WTC11 (cell line): ENCODE measurements around the gene AMOTL1. TPM values are rescaled to one million over a fixed set of nuclear protein-coding genes. Genes with fewer than 3 reads are reported as not detected.

ENCODE experiments used
- ATAC-seq: fragments of 200-7000 bp; cut with Tn5 transposase; 2 replicates; pipeline ENCODE4 v1.10.0; 2021; ENCODE audit warnings: mild to moderate bottlenecking, moderate library complexity
- CTCF ChIA-PET: fragments of 300-600 bp; sonication (Branson Sonifier 250); formaldehyde crosslinking; loops from one replicate; lab custom pipeline; 2021; ENCODE audit warnings: antibody characterized with exemption; lab: Charles Lee
- POLR2A ChIA-PET: fragments of 350-600 bp; sonication (Branson Sonifier 250); formaldehyde crosslinking; loops from one replicate; lab custom pipeline; 2021; ENCODE audit warnings: antibody characterized with exemption; lab: Charles Lee
- DNase-seq: peaks from one replicate; pipeline ENCODE4 v3.0.0; 2021; ENCODE audit warnings: low spot score
- H3K27ac Mint-ChIP-seq: 2 replicates; pipeline ENCODE4 v1.8.0; 2021; ENCODE audit warnings: mixed read lengths
- H3K27me3 Mint-ChIP-seq: 2 replicates; pipeline ENCODE4 v1.8.0; 2021; ENCODE audit warnings: low read depth, mild to moderate bottlenecking, moderate library complexity, mixed read lengths
- H3K36me3 Mint-ChIP-seq: 2 replicates; pipeline ENCODE4 v1.8.0; 2021; ENCODE audit warnings: mixed read lengths
- H3K4me1 Mint-ChIP-seq: 2 replicates; pipeline ENCODE4 v1.8.0; 2022; ENCODE audit warnings: mixed read lengths
- H3K4me3 Mint-ChIP-seq: 2 replicates; pipeline ENCODE4 v1.8.0; 2021; ENCODE audit warnings: mild to moderate bottlenecking, moderate library complexity, mixed read lengths
- H3K9me3 Mint-ChIP-seq: 2 replicates; pipeline ENCODE4 v1.8.0; 2021; ENCODE audit warnings: mixed read lengths
- CTCF ChIP-seq: fragments of 200-600 bp; IDR thresholded peaks from 2 replicates; pipeline ENCODE4 v1.8.0; 2022; ENCODE audit warnings: antibody characterized with exemption
- ELF4 ChIP-seq: sonication (generic); formaldehyde crosslinking; IDR thresholded peaks from 2 replicates; pipeline ENCODE4 v1.8.1; 2022; ENCODE audit warnings: low read depth, mild to moderate bottlenecking, moderate library complexity, missing genetic modification reagents
- EMX1 ChIP-seq: fragments of 250-450 bp; sonication (Bioruptor Pico); IDR thresholded peaks from 2 replicates; pipeline ENCODE4 v1.8.0; 2021; ENCODE audit warnings: mild to moderate bottlenecking
- ESRRA ChIP-seq: sonication (generic); formaldehyde crosslinking; IDR thresholded peaks from 2 replicates; pipeline ENCODE4 v1.8.1; 2022; ENCODE audit warnings: mild to moderate bottlenecking, missing genetic modification reagents, borderline replicate concordance
- GABPB1 ChIP-seq: sonication (generic); formaldehyde crosslinking; IDR thresholded peaks from 2 replicates; pipeline ENCODE4 v1.8.1; 2023; ENCODE audit warnings: mild to moderate bottlenecking, missing genetic modification reagents
- GRHL2 ChIP-seq: fragments of 250-450 bp; sonication (Bioruptor Pico); IDR thresholded peaks from 2 replicates; pipeline ENCODE4 v1.8.0; 2022; ENCODE audit warnings: mild to moderate bottlenecking, moderate library complexity; ENCODE audit not compliant: insufficient replicate concordance, severe bottlenecking
- SOX15 ChIP-seq: fragments of 250-450 bp; sonication (Bioruptor Pico); IDR thresholded peaks from 2 replicates; pipeline ENCODE4 v1.9.0; 2021; ENCODE audit warnings: mild to moderate bottlenecking
- TEAD1 ChIP-seq: sonication (generic); formaldehyde crosslinking; IDR thresholded peaks from 2 replicates; pipeline ENCODE4 v1.8.0; 2022; ENCODE audit warnings: mild to moderate bottlenecking, missing genetic modification reagents
- ZNF138 ChIP-seq: sonication (generic); formaldehyde crosslinking; conservative IDR thresholded peaks from 2 replicates; pipeline ENCODE4 v1.8.1; 2022; ENCODE audit warnings: mild to moderate bottlenecking, moderate library complexity, missing genetic modification reagents
- ZNF281 ChIP-seq: sonication (generic); formaldehyde crosslinking; IDR thresholded peaks from 2 replicates; pipeline ENCODE4 v1.8.0; 2023; ENCODE audit warnings: mild to moderate bottlenecking, missing genetic modification reagents
- ZNF416 ChIP-seq: fragments of 250-450 bp; sonication (Bioruptor Pico); IDR thresholded peaks from 2 replicates; pipeline ENCODE4 v1.9.0; 2021; ENCODE audit warnings: mild to moderate bottlenecking, inconsistent platforms
- ZNF671 ChIP-seq: fragments of 250-450 bp; sonication (Bioruptor Pico); IDR thresholded peaks from 2 replicates; pipeline ENCODE4 v1.8.0; 2021; ENCODE audit warnings: mild to moderate bottlenecking
- total RNA-seq: library from RNA; stranded (reverse); gene quantifications from 3 replicates; pipeline ENCODE4 v1.2.3, GENCODE V29; 2021
- TF ChIP-seq, protein P1 (sequence below): fragments of 250-450 bp; sonication (Bioruptor Pico); IDR thresholded peaks from 2 replicates; pipeline ENCODE4 v1.9.0; 2021; ENCODE audit warnings: mild to moderate bottlenecking
- TF ChIP-seq, protein P2 (sequence below): sonication (generic); formaldehyde crosslinking; IDR thresholded peaks from 2 replicates; pipeline ENCODE4 v1.8.0; 2022; ENCODE audit warnings: mild to moderate bottlenecking, missing genetic modification reagents

AMOTL1 gene
- total RNA-seq, 1 experiment from 2014 or later = 39.8 TPM

- Mint-ChIP-seq H3K27me3 (no peaks in the 10 kb centered on the region), H3K9me3 (peaks cover 60% of the 10 kb centered on the region), H3K36me3 (peaks cover 74% of the 10 kb centered on the region), H3K4me1 (peaks cover 22% of the 10 kb centered on the region), H3K4me3 (no peak overlapping the region), H3K27ac (no peak overlapping the region)
- TF ChIP-seq GRHL2 (CRISPR knock-in tag) (no peak), SOX15 (CRISPR knock-in tag) (no peak), ZNF671 (CRISPR knock-in tag) (no peak), ZNF281 (no peak)
- DNase-seq (no peak), ATAC-seq (no peak)
- ChIA-PET CTCF (no interaction called here), POLR2A (no interaction called here)
Observed at GRCh38 chr11:94814272-94814976, 46.3 kb downstream of the AMOTL1 start.

DNA sequence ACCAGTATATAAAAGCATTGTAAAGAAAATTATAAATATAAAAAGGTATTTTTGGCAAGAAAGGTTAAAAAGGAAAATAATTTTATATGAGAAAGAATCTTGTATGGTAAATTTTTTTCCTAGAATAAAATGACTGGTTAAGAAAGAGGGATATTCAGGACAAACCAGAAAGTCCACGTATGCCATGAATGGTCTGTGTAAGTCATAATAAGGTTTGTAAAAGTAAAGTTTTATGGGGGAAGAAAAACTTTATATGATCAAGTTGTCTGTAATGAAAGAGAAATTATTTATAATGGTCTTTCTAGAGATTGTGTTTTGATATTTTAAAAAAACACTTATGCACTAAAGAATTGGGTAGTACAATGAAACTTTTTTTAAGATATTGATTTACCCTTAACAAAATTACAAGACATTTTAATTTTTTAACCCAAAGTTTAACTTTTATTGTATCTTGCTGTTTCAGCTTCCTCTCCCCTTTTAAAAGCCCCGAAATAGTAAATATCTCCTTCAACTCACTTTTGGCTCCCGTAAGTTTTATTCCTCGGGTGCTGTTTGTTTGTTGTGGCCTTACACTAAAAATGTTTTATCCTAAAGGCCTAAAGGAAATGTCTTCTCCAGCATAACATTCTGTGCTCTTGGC is 47.7 kb downstream of the AMOTL1 start:
- POLR2A ChIA-PET = no interaction called here
- CTCF ChIA-PET = no interaction called here
- Mint-ChIP-seq H3K4me3 (no peak overlapping the region), H3K36me3 (peaks cover 86% of the 10 kb centered on the region), H3K9me3 (peaks cover 67% of the 10 kb centered on the region), H3K27ac (no peak overlapping the region), H3K4me1 (peaks cover 10% of the 10 kb centered on the region), H3K27me3 (no peaks in the 10 kb centered on the region)
- TF ChIP-seq GABPB1 (CRISPR knock-in tag) (no peak), ELF4 (CRISPR knock-in tag) (no peak), ESRRA (CRISPR knock-in tag) (no peak)
- TF ChIP-seq, protein P1, sequence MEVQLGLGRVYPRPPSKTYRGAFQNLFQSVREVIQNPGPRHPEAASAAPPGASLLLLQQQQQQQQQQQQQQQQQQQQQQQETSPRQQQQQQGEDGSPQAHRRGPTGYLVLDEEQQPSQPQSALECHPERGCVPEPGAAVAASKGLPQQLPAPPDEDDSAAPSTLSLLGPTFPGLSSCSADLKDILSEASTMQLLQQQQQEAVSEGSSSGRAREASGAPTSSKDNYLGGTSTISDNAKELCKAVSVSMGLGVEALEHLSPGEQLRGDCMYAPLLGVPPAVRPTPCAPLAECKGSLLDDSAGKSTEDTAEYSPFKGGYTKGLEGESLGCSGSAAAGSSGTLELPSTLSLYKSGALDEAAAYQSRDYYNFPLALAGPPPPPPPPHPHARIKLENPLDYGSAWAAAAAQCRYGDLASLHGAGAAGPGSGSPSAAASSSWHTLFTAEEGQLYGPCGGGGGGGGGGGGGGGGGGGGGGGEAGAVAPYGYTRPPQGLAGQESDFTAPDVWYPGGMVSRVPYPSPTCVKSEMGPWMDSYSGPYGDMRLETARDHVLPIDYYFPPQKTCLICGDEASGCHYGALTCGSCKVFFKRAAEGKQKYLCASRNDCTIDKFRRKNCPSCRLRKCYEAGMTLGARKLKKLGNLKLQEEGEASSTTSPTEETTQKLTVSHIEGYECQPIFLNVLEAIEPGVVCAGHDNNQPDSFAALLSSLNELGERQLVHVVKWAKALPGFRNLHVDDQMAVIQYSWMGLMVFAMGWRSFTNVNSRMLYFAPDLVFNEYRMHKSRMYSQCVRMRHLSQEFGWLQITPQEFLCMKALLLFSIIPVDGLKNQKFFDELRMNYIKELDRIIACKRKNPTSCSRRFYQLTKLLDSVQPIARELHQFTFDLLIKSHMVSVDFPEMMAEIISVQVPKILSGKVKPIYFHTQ (CRISPR knock-in tag) = no peak
- TF ChIP-seq, protein P2, sequence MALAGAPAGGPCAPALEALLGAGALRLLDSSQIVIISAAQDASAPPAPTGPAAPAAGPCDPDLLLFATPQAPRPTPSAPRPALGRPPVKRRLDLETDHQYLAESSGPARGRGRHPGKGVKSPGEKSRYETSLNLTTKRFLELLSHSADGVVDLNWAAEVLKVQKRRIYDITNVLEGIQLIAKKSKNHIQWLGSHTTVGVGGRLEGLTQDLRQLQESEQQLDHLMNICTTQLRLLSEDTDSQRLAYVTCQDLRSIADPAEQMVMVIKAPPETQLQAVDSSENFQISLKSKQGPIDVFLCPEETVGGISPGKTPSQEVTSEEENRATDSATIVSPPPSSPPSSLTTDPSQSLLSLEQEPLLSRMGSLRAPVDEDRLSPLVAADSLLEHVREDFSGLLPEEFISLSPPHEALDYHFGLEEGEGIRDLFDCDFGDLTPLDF (CRISPR knock-in tag) = no peak
- ATAC-seq (no peak), DNase-seq (no peak)

DNA sequence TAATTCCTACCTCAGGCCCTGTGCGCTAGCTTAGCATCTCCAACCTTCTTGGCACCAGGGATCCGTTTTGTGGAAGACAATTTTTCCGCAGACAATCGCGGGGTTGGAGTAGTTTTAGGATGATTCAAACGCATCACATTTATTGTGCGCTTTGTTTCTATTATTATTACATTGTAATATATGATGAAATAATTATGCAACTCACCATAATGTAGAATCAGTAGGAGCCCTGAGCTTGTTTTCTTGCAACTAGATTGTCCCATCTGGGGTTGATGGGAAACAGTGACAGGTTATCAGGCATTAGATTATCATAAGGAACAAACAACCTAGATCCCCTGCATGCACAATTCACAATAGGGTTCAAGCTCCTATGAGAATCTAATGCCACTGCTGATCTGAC is 52.3 kb downstream of the AMOTL1 start:
- Mint-ChIP-seq H3K27ac (no peak overlapping the region), H3K4me1 (no peaks in the 10 kb centered on the region), H3K36me3 (peaks cover 89% of the 10 kb centered on the region), H3K9me3 (peaks cover 37% of the 10 kb centered on the region), H3K4me3 (no peak overlapping the region), H3K27me3 (no peaks in the 10 kb centered on the region)
- ChIA-PET POLR2A (no interaction called here), CTCF (no interaction called here)
- TF ChIP-seq ZNF416 (CRISPR knock-in tag) = no peak
- no peak for TF ChIP-seq ZNF138
- no peak for TF ChIP-seq GRHL2 (CRISPR knock-in tag)
- TF ChIP-seq SOX15 (CRISPR knock-in tag) = no peak
- TF ChIP-seq EMX1 = no peak
- TF ChIP-seq TEAD1 (CRISPR knock-in tag) = no peak
- TF ChIP-seq CTCF = no peak
- DNase-seq (no peak), ATAC-seq (no peak)
